Measurements from ENCODE around the gene MRPS5. TPM values are rescaled to one million over a fixed set of nuclear protein-coding genes. Genes with fewer than 3 reads are reported as not detected.

Gene MRPS5
- 10 to 100 TPM; 36.9 to 54.3 (median 48.4) TPM for polyA plus RNA-seq

DNA sequence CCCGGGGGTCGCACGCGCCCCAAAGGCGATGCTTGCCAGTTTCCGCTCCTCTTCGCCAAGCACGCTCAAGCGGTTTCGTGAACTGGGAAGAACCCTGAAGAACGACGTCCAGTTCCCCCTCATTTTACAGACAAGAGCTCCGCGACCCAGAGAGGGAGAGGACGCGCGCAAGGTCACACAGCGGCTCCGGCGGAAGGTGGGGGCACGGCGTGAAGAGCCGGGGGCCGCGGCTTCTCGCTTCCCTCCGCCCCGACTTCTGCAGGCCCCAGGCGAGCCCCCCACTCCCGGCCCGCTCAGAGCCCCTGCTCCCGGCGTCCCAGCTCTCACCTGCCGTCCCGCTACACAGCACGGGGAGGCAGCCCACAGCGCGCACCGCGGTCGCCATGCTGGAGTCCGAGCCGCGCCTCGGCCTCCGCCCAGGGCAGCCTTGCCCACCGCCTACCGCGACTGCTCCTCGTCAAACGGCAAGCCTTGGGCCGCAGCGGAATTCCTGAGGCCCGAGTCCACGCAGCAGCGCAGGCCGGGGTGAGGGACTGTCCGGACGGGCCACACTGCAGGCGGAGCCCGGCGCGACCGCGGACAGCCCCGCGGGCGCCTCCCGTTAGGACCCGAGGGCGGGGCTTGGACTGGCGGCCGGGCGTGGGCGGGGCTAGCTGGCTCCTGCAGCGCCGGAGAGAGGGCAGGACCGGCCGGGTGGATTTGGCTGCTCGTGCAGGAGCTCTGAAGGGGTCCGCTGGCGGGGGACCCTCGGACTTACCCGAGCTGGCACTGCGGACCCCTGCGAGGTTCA lies at the start of gene MRPS5:
MRPS5 (minus strand) TSS at position 402 of the 790 bp plus-strand sequence; CDS start at position 385, 17 bp downstream.
- H3K27ac ChIP-seq (ENCODE audit: low read depth, low read length) = no peak within 1 kb of the TSS
- WGBS, 3 donors = 0% methylated on average over 76 to 86 of the region's 86 CpGs

DNA sequence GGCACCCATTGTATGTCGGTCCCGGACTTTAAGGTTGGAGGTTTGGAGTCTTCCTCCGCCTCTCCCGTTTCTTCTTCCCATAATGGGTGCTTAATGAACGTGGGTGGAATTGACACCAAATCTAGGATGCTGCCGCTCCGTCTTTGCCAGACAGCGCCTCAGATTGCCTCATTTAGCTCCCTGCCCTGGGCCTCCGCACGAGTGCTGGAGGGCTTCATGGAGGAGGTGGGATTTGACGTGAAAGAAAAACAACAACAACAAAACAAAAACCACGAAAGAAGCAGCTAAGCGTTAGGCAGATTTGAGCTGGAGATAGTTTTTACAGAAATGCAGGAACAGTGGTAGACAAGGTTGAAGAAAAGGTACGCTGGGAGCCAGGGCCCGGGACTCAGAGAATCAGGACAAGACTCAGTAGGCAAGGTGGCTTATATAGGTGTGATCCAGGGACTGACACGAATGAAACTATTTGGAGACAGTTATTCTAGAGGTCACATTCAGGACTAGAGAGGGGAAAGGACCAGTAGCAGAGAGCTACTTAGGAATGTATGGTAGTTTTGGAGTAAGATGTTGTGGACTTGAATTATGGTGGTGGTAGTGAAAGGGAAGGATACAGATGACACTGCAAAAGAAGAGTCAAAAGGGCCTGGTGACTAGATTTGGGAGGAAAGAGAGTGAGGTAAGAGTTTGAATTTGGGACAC lies 44.6 kb upstream of the MRPS5 start:
- no peak overlapping the region for H3K27ac ChIP-seq (ENCODE audit: low read depth, low read length)
- WGBS, 3 donors = 7 to 11% (median 8%) methylated on average over 16 of the region's 16 CpGs

DNA sequence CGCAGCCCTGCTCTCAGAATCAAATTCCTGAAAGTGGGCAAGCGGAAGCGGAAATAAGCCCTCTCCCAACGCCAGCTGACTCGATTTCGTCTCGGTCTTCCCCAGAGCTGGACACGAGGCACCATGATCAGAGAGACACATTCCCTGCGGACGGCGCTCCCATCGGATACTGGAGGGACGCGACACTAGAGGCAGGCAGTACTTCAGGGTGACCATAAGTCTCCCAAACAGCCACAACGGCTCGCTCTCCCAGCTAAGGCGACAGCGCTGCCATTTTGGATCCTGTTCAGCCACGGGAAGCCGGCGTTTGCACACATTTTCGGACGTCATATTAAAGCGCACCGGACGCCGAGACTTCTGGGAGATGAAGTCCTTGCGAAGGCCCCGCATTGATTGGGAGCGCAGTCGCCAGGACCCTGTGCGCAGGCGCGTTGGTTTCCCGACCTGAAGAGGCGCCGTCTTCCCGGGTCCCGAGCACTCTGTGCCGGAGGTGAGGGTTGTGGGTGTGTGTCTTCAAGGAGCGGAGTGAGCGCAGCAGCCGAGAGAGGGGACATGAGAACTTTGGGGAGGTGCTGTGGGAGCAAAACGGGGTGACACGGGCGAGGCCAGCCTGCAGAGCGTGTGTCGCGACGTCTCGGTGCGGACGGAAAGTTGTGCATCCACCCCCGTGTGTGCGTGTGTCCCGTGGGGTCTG lies 43.9 kb upstream of the MRPS5 start, which contains the start of gene ZNF2:
ZNF2 (plus strand) TSS at position 439 of the 694 bp plus-strand sequence. CDS start 10,418 bp downstream, outside the sequence.
- peak within 1 kb of the TSS; percentile 89 for H3K27ac ChIP-seq (ENCODE audit: low read depth, low read length)
- 0 to 1% (median 0%) methylated on average over 56 of the region's 56 CpGs for WGBS, 3 donors

DNA sequence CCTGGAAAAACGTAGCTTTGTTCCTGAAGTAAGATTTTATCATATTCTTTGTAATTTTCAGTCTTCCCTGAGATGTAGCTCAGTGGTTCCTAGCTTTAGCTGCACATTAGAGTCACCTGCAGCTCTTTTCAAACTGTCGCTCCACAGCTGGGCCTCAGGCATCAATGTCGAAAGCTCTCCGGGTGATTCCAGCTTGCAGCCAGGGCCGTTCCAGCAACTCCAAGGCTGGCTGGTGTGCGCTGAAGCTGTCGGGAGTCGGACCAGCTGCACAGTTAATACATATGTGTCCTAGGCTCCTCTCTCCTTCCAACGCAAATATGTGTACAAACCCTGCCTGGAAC lies 43.4 kb upstream of the MRPS5 start:
- H3K27ac ChIP-seq (ENCODE audit: low read depth, low read length) = peak overlapping the region; percentile 89
- WGBS, 3 donors = 1 to 2% (median 1%) methylated on average over 9 of the region's 9 CpGs

DNA sequence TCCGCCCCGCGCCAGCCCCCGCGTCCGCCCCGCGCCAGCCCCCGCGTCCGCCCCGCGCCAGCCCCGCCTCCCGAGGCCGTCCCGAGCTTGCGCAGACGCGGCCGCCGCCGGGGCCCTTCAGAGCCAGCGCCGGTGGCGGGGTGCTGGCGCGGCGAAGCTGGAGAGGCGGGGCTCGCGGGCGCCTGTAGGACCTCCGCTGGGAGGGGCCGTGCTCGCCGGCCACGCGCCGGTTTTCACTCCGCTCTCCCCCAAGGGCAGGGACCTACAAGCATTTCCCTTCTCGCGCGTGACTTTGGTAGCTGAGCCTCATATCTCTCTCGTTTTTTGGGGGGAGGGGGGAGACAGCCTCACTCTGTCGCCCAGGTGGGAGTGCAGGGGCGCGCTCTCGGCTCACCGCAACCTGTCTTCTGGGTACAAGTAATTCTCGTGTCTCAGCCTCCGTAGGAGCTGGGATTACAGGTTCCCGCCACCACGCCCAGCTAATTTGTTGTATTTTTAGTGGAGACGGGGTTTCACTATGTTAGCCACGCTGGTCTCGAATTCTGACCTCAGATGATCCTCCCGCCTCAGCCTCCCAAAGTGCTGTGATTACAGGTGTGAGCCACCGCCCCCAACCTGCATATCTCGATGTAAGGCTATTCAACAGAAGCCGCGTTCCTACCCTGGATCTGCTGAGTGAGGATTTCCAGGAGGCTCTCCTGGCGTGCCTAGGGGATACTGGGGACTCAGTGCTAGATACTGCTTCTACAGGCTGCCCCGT lies 38.3 kb upstream of the MRPS5 start, which contains the start of gene ZNF514:
ZNF514 (minus strand) TSS at position 159 of the 760 bp plus-strand sequence. CDS start 6,595 bp downstream, outside the sequence.
- WGBS, 3 donors = 11 to 16% (median 12%) methylated on average over 36 to 62 of the region's 64 CpGs
- H3K27ac ChIP-seq (ENCODE audit: low read depth, low read length) = no peak within 1 kb of the TSS

DNA sequence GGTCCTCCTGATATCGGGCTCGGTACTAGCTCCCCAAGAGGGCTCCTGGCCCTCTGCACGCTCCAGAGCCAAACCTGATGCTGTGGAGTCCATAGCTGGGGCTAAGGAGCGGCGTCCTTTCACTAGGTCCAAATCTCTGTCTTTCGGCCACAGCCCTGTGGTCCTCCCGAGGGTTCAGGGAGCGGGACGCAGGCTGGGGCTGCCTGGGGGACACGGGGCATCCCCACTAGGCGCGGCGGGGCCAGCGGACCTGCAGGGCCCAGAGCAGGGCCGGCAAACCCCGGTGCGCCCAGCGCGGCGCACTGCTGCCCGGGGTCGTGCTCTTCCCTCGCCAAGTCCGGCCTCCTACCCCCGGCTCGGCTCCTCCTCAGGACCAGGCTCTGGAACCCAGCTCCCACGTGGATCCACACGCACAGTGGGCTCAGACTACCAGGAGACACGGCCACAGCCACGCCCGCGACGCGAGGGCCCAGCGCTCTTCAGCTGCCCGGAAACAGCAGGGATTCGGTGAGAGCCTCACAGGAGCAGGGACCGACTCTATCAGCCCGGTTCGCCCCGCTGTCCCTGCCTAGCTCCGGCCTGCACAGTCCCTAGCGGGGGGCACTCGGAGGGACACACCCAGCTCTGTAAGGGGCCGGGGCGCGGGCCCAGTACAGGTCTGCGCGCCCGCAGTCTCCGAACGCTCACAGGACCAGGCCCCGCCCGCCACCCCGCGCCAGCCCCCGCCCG lies 37.4 kb upstream of the MRPS5 start:
- H3K27ac ChIP-seq (ENCODE audit: low read depth, low read length) = no peak overlapping the region
- 2 to 3% (median 2%) methylated on average over 42 to 55 of the region's 58 CpGs for WGBS, 3 donors

DNA sequence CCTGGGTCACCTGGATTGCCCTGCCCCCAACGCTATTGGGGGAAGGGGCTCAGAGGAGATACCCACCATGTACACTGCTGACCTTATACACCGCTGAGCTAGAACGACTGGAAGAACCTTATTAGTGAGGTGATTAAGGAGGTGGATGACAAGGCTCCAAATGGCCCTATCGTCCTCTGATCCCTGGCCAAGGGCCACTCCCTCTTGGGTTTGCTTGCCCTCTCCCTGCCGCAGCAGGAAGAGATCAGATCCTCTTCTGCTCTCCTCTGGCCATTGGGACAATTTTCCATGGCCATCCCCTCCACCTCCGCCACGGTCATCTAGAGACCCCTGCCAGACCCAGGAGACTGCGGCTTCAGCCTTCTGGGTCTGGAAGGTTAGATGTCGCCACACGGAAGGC lies 36.8 kb upstream of the MRPS5 start:
- no peak overlapping the region for H3K27ac ChIP-seq (ENCODE audit: low read depth, low read length)
- 55 to 71% (median 62%) methylated on average over 10 of the region's 10 CpGs for WGBS, 3 donors

DNA sequence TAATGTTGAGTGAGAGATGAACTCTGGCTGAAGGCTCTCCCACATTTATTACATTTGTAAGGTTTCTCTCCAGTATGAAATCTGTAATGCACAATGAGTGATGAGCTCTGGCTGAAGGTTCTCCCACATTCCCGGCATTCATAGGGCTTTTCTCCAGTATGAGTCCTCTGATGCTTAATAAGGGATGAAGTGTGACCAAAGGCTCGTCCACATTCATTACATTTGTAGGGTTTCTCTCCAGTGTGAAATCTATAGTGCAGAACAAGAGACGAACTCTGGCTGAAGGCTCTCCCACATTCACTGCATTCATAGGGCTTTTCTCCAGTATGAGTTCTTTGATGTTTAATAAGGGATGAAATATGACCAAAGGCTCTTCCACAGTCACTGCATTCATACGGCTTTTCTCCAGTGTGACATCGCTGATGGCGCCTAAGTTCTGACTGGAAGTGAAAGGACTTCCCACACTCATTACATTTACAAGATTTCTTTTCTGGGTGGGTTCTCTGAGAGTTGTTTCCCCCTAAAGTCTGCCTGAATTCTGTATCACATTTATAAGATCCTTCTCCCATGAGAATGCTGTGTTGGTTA lies 27.9 kb upstream of the MRPS5 start:
- 98 to 100% (median 98%) methylated on average over 6 of the region's 6 CpGs for WGBS, 3 donors
- H3K27ac ChIP-seq (ENCODE audit: low read depth, low read length) = no peak overlapping the region

DNA sequence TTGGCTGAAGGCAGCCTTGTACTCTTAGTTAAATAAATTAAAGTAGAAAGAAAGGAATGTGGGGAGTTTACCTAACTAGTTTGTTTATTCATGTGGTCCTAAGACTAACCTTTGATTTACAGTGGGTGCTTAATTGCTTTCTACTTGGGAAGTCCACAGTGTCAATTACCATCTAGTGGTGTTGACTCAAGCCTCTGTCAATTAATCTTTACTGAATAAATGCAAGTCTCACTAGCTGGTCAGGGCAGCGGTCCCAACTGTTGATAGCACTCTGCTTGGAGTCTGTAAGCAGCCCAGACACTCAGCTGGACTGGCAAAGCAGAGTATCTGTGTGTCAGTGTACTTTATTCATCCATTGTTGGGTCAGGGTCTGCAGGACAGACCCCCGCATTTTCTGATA lies 22.2 kb upstream of the MRPS5 start:
- 95 to 98% (median 98%) methylated on average over 2 of the region's 2 CpGs for WGBS, 3 donors
- H3K27ac ChIP-seq (ENCODE audit: low read depth, low read length) = no peak overlapping the region

DNA sequence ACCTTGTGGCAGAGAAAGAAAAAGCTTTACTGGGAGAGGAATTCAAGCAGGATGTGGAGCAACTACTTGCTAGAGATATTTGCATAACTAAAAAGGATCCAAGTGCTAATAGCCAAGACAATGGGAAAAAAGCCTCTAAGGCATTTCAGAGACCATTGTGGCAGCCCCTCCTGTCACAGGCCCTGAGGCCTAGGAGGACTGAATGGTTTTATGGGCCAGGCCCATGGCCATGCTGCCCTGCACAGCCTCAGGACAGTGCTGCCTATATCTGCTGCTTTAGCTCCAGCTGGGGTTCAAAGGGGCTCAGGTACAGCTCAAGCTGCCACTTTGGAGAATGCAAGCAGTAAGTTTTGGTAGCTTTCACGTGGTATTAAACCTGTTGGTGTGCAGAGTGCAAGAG lies 17.1 kb upstream of the MRPS5 start:
- H3K27ac ChIP-seq (ENCODE audit: low read depth, low read length) = no peak overlapping the region
- WGBS, 3 donors = 71 to 93% (median 75%) methylated on average over 1 of the region's 1 CpG

DNA sequence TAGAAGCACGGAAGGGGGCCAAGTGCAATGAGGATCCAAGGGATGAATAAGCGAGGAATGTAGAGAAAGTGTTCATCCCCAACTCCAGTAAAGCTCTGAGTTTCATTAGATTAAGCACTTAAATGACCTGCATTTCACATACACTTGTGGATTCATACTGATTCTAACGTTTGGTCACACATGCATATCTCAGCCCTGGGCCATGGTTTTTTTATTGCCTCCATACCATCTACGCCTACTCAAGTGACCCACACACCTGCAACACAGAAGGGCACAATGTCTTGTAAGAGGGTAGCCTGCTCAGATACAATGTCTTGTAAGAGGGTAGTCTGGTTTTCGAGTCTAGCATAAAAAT lies 566 bp upstream of the MRPS5 start:
- H3K27ac ChIP-seq (ENCODE audit: low read depth, low read length) = no peak overlapping the region
- WGBS, 3 donors = 22 to 27% (median 24%) methylated on average over 5 of the region's 5 CpGs

DNA sequence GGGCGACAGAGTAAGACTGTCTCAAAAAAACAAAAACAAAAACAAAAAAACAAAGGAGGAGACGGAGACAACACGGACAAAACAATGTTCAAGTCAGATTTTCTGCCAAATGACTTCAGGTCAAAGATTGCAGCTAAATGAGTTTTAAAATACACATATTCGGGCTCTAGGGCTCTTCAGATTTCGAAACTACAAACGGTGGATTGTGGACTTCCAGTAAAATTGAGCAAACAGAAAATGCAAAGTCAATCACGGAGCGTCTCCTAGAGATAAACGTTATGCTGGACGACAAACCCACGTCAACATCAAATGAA lies 558 bp downstream of the MRPS5 start:
- no peak overlapping the region for H3K27ac ChIP-seq (ENCODE audit: low read depth, low read length)
- whole genome bisulfite sequencing, 3 donors = 1 to 3% (median 1%) methylated on average over 11 of the region's 11 CpGs

DNA sequence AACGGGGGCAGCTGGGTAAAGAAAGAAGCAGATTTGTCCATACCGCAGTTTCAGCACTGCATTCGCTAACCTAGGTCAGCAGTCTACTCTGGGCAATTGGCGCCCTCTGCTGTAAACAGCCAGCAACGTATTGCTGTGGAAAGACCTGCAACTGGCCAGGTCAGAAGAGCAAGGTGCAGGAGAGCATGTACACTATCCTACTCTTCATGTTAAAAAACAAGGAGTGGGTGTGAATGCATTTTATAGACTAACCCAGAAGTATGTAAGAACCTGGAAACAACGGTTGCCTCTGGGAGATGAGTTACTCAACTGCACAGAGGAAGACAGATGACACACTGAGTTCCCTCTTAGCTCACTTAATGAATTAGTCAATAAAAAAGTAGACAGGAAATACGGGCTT lies 6.2 kb downstream of the MRPS5 start:
- WGBS, 3 donors = 12 to 22% (median 13%) methylated on average over 7 of the region's 7 CpGs
- no peak overlapping the region for H3K27ac ChIP-seq (ENCODE audit: low read depth, low read length)

DNA sequence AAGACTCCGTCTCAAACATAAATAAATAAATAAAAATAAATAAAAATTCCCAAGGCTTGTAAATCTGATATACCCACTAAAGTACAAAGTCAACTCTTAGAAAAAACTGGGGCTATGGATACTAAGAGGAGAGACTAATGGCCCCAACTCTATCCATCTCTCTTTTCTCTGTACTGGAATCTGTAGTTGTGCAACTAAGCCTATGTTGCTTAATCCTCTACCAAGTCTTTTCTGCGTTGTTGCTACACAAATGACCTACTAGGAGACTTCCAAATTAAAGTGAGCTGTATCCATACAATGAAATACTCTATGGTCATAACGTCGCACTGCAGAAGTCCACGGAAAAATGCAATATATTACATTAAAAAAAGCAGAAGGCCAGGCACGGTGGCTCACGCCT lies 8.1 kb downstream of the MRPS5 start:
- WGBS, 3 donors = 62 to 98% (median 75%) methylated on average over 7 of the region's 7 CpGs

DNA sequence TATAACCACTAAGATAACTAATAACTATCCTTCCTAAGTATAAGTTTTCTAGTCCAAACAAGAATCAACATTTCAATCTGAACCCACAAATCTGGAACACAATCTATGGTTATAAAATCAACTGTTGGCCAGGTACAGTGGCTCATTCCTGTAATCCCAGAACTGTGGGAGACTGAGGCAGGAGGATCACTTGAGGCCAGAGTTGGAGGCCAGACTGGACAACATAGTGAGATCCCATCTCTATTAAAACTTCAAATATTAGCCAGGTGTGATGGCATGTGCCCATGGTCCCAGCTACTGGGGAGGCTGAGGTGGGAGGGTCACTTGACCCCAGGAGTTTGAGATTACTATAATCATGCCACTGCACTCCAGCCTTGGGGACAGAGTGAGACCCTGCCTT lies 11.2 kb downstream of the MRPS5 start:
- H3K27ac ChIP-seq (ENCODE audit: low read depth, low read length) = no peak overlapping the region

More for the DNA sequence above, 8.1 kb downstream of the MRPS5 start:
- no peak overlapping the region for H3K27ac ChIP-seq (ENCODE audit: low read depth, low read length)

DNA sequence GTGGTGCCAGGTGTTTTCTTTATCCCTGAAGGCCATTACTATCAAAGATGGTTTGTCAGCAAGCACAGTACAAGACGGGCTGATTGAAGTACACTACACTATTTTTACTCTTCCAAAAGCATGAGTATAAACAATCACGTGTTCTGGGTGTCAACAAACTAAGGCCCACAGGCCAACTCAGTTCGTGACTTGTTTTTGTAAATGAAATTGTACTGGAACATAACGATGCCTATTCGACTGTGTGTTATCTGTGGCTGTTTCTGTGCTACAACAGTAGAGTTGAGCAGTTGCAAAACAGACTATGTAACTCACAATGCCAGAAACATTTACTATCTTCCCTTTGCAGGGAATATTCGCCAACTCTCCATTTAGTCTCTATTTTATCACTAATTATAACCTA lies 12.3 kb downstream of the MRPS5 start:
- 80 to 89% (median 87%) methylated on average over 6 of the region's 6 CpGs for WGBS, 3 donors
- H3K27ac ChIP-seq (ENCODE audit: low read depth, low read length) = no peak overlapping the region

DNA sequence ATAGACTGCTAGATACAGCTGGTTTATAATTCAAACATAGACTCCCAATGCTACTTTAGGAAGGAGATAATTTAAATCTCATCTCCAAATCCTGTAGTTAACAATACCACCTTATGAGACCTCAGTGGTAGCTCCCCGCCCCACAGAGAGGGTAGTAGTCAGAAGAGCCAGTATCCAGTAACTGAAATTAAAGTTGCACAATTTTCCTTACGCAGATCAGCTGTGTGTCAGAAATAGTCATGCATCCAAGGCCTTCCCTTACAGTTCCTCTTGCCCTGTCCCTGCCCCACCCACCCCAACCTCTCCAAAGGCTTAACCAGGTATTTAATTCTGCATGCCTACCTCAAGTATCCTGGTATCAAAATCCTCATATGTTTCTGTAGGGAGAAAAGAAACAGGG lies 15.5 kb downstream of the MRPS5 start:
- 70 to 94% (median 75%) methylated on average over 2 of the region's 2 CpGs for WGBS, 3 donors
- no peak overlapping the region for H3K27ac ChIP-seq (ENCODE audit: low read depth, low read length)

DNA sequence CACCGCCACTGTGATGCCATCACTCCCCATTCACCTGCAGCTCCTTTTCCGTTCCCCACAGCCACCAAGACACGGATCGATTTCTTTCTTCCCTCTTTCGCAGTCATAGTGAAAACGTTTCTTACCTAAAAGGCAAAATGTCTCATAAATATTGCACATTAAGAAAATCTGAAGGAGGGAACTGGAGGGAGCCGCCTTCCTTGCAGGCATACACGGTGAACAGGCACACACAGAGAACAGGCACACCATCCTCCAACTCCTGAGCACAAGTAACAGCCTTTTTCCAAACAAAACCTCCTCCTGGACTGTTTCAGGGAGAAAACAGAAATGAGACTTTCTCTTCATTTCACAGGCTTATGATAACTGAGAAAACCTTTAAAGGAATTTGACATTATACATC lies 17.0 kb downstream of the MRPS5 start:
- 92 to 96% (median 93%) methylated on average over 8 of the region's 8 CpGs for WGBS, 3 donors
- no peak overlapping the region for H3K27ac ChIP-seq (ENCODE audit: low read depth, low read length)
